GM20000 (cell line): Measurements from ENCODE around the gene SYNC.
"Not testable (repeated sequence)": the region's sequence is repeated elsewhere in the genome, so short reads cannot be mapped to it uniquely, and the experiment has no call there.

Experiments
- DNase-seq: peaks from one replicate; pipeline ENCODE4 v3.0.0; 2012; ENCODE audit warnings: low spot score
- TF ChIP-seq, protein P1 (sequence below): IDR thresholded peaks from 2 replicates; pipeline ENCODE4 v1.5.1; 2012; ENCODE audit warnings: mild to moderate bottlenecking, control low read depth; ENCODE audit errors: extremely low read depth, missing control alignments

The SYNC gene

DNA sequence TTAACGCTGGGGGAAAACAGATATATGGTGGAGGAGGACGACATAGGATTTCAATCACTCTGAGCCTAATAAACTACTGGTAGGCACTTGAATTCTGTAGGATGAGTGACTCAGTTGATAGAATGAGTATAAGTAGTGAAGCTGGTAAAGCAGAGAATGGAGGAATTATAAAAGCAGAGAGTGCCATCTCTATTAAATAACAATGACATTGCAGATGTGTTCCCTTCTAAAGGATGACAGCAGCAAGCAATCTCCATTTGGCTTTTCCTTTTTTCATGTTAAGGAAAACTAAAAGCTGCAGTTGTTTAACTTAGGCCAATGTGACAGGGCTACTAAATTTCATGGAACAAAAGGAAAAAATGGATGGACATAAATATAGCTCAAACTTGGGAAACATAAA, 69.7 kb downstream of the SYNC start:
- TF ChIP-seq, protein P1, sequence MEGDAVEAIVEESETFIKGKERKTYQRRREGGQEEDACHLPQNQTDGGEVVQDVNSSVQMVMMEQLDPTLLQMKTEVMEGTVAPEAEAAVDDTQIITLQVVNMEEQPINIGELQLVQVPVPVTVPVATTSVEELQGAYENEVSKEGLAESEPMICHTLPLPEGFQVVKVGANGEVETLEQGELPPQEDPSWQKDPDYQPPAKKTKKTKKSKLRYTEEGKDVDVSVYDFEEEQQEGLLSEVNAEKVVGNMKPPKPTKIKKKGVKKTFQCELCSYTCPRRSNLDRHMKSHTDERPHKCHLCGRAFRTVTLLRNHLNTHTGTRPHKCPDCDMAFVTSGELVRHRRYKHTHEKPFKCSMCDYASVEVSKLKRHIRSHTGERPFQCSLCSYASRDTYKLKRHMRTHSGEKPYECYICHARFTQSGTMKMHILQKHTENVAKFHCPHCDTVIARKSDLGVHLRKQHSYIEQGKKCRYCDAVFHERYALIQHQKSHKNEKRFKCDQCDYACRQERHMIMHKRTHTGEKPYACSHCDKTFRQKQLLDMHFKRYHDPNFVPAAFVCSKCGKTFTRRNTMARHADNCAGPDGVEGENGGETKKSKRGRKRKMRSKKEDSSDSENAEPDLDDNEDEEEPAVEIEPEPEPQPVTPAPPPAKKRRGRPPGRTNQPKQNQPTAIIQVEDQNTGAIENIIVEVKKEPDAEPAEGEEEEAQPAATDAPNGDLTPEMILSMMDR, result no peak
- no peak for DNase-seq

DNA sequence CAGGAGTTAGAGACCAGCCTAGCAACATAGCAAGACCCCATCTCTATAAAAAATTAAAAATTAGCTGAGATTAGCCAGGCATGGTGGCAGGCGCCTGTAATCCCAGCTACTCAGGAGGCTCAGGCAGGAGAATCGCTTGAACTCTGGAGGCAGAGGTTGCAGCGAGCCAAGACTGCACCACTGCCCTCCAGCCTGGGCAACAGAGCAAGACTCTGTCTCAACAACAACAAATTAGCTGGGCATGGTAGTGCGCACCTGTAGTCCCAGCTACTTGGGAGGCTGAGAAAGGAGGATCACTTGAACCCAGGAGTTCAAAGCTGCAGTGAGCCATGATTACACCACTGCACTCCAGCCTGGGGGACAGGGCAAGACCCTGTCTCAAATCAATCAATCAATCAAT, 72.4 kb downstream of the SYNC start:
- not testable (repeated sequence) for DNase-seq
